ENCODE measurements around the gene SPESP1. TPM values are rescaled to one million over a fixed set of nuclear protein-coding genes. Genes with fewer than 3 reads are reported as not detected.
A peak's percentile ranks its signal among the peaks of the same experiment; 100 is the strongest.

Gene SPESP1
- total RNA-seq, 1 donor from 2014 or later, result 2.0 TPM

GRCh38 chr15:68933001-68933400, 2.7 kb downstream of the SPESP1 start:
- Histone ChIP-seq H3K4me3 (no peak overlapping the region), H3K9me3 (no peaks in the 10 kb centered on the region), H3K4me1 (no peaks in the 10 kb centered on the region), H3K36me3 (no peaks in the 10 kb centered on the region), H3K27ac (no peak overlapping the region), H3K27me3 (ENCODE audit: low read depth) (peaks cover 8% of the 10 kb centered on the region)
- no peak for TF ChIP-seq CTCF (IDR thresholded peaks at IDR 0.05)
- intact Hi-C loops (cut with DNase I), result no loop called here
- DNase-seq, result no peak
- ATAC-seq, result no peak

- intact Hi-C loops (cut with DNase I), result no loop called here
- DNase-seq, result no peak
- Histone ChIP-seq H3K9me3 (no peaks in the 10 kb centered on the region), H3K4me3 (no peak overlapping the region), H3K4me1 (no peaks in the 10 kb centered on the region), H3K36me3 (no peaks in the 10 kb centered on the region), H3K27me3 (ENCODE audit: low read depth) (peaks cover 8% of the 10 kb centered on the region), H3K27ac (no peak overlapping the region)
- no peak for TF ChIP-seq CTCF (IDR thresholded peaks at IDR 0.05)
- ATAC-seq, result no peak
These were observed 4.0 kb downstream of the SPESP1 start for GRCh38 chr15:68934341-68934740.

- Histone ChIP-seq H3K4me3 (no peak overlapping the region), H3K27me3 (ENCODE audit: low read depth) (peaks cover 3% of the 10 kb centered on the region), H3K27ac (no peak overlapping the region), H3K4me1 (no peaks in the 10 kb centered on the region), H3K9me3 (no peaks in the 10 kb centered on the region), H3K36me3 (no peaks in the 10 kb centered on the region)
- TF ChIP-seq CTCF (IDR thresholded peaks at IDR 0.05), result no peak
- no peak for ATAC-seq
- intact Hi-C loops (cut with DNase I), result no loop called here
- DNase-seq, result no peak
These were observed 5.1 kb downstream of the SPESP1 start for GRCh38 chr15:68935400-68935937.

GRCh38 chr15:68939501-68939900, 9.2 kb downstream of the SPESP1 start:
- Histone ChIP-seq H3K27ac (no peak overlapping the region), H3K4me1 (no peaks in the 10 kb centered on the region), H3K36me3 (no peaks in the 10 kb centered on the region), H3K9me3 (no peaks in the 10 kb centered on the region), H3K27me3 (ENCODE audit: low read depth) (peaks cover 2% of the 10 kb centered on the region), H3K4me3 (no peak overlapping the region)
- intact Hi-C loops (cut with DNase I), result no loop called here
- no peak for DNase-seq
- no peak for TF ChIP-seq CTCF (IDR thresholded peaks at IDR 0.05)
- ATAC-seq, result no peak

- TF ChIP-seq CTCF (IDR thresholded peaks at IDR 0.05), result no peak
- no peak for DNase-seq
- Histone ChIP-seq H3K27ac (no peak overlapping the region), H3K4me3 (no peak overlapping the region), H3K27me3 (ENCODE audit: low read depth) (peaks cover 11% of the 10 kb centered on the region), H3K36me3 (no peaks in the 10 kb centered on the region), H3K4me1 (no peaks in the 10 kb centered on the region), H3K9me3 (no peaks in the 10 kb centered on the region)
- ATAC-seq, result no peak
- intact Hi-C loops (cut with DNase I), result no loop called here
These were observed 21.5 kb downstream of the SPESP1 start for GRCh38 chr15:68951813-68952212.

- no peak for DNase-seq
- peak; percentile 73 to 96 for ATAC-seq
- intact Hi-C loops (cut with DNase I), result no loop called here
- Histone ChIP-seq H3K4me1 (no peaks in the 10 kb centered on the region), H3K9me3 (no peaks in the 10 kb centered on the region), H3K27me3 (ENCODE audit: low read depth) (peaks cover 11% of the 10 kb centered on the region), H3K36me3 (no peaks in the 10 kb centered on the region), H3K4me3 (no peak overlapping the region), H3K27ac (no peak overlapping the region)
- TF ChIP-seq CTCF (IDR thresholded peaks at IDR 0.05), result no peak
These were observed 27.4 kb downstream of the SPESP1 start for GRCh38 chr15:68957696-68958095.

Measured in lower lobe of right lung (tissue), 2 donors.